ENCODE results near the gene GMIP.

GRCh38 chr19:19686580-19686979, 43.1 kb upstream of the GMIP start:
- TF ChIP-seq CTCF (IDR thresholded peaks at IDR 0.05), result no peak
- TF ChIP-seq POLR2A (IDR thresholded peaks at IDR 0.05), result no peak
